Kidney capillary endothelial cell (primary cell): ENCODE data around the gene GAS2.
"Not testable (repeated sequence)": the region's sequence is repeated elsewhere in the genome, so short reads cannot be mapped to it uniquely, and the experiment has no call there.

ENCODE experiments used
- DNase-seq: peaks from one replicate; pipeline ENCODE4 v3.0.0-alpha.2; 2018; ENCODE audit warnings: low spot score

The GAS2 gene

DNA sequence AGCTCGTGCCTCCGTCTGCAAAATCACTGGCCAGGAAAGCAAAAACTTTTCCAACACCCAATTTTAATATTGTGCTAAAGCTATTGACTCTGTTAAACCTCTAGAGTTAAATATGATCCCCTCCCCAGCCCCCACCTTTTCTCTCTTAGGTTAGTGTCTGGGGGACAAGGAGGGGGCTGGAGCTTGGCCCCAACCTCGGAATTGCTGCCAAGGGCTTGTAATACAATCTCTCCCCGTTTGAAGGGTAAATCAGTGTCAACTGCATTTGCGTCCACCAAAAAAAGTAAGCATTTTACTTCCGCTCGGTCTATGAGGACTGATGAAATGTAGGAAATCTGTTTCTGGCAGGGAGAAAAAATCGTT is at the start of gene GAS2:
TSS of gene GAS2 (plus strand) at position 287 of the 363 bp plus-strand sequence. CDS start 8,259 bp downstream, outside the sequence.
- no peak for DNase-seq

DNA sequence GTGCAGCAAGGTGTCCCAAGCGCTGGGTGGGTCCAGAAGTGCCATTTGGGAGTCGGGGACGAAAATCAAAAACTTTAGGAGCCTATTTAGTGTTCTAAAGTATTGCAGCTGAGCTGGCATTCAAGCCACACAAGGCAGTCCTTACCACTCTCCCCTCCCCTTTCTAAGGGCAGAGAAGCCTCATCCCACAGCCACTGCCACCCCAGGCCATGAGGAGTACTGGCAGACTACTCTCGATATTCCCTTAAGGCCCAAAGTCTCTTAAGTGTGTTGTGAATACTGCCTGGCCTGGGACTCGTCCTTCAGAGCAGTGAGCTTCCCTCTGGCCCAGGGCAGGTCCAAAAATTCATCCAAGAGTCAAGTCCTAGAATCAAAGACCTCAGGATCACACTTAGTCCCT is 48.5 kb upstream of the GAS2 start:
- no peak for DNase-seq

DNA sequence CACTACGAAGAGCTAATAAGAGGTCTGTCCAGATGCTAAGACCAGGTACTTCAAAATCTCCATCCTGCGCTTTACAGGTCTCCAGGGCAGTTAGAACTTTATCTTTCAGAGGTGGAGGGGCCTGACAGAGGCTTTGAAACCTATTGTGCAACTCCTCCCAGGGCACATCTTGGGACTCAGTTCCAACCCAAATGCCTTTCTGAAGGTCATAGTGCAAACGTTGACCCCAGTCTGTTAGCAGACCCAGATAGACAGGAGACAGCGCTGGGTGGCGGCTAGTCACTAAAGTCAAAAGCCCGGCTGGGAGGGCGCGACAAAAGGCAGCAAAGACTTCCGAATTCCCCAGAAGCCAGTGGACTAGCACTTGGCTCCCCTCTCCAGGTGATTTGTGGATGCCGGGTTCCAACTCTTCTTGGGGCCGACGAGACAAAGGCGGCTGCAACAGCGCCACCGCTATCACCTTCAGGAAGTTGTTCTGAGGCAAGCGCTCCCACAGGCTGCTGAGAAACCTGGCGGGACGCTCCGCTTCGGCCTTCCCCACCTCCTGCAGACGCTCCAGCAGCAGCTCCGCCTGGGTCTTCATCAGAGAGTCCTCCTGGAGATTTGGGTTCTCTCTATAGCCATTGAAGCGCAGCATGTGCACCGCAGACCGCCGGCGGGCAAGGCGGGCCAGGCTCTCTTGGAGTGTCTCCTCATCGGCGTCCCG is 41.5 kb upstream of the GAS2 start:
- peak; percentile 48 for DNase-seq

DNA sequence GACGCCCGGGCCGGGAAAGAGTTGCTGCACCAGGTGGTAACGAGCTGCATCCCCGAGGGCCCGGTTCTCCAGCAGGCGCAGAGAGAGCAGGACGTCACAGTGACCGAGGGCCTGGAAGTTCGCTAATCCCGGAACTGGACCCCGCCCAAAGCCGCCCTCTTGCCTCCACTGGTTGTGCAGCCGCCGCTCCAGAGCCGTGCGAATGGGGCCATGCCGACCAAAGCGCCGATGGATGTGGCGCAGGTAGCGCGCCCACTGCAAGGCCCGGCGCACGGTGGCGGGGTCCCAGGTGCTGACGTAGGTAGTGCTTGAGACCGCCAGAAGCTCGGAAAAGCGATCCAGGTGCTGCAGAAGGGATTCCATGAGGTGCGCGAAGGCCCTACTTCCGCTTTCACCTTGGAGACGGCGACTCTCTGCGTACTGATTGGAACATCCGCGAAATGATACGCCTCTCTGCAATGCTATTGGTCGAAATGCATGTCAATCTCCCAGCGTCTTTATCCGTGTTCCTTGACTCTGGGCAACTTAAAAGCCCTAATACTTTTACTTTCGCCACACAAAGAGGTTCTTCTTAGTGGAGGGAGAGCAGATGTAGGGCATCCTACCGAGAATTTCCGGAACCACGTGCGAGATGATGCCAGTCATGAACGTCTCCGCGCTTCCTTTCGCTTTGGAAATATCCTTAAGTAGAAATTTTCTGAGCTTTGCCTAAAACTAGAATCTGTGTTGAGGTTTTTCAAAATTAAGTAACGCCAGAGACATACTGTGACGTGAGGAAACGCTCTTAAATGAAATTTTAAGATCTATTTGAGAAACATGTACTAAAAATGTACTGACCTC is 40.7 kb upstream of the GAS2 start, which contains the start of gene FANCF:
TSS of gene FANCF (minus strand) at position 376 of the 840 bp plus-strand sequence. CDS start at position 363, 13 bp downstream.
- DNase-seq = peak; percentile 95

DNA sequence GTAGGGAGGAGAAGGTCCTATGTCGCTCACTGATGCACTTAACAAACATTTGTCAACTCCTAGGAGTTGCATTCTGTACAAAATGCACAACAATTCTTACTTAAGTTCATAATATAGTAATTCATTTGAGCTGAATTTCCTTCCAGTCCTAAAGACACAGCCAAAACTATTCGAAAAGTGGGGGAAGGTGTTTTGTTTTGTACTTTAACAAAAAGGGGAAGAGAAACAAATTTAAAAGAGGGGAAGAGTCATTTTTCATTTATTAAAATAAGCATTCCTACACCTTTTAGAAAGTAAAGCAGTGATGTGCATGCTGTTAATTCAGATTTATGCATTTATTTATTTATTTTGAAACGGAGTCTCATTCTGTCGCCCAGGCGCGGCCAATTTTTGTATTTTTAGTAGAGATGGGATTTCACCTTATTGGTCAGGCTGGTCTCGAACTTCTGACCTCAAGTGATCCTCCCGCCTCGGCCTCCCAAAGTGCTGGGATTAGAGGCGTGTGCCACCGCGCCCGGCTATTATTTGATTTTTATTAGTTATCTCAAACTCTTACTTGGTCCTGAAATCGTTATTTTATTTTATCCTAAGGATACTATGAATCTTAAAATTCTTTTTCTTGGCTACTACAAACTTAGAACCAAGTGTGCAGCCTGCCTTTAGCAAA is 39.7 kb upstream of the GAS2 start:
- no peak for DNase-seq

DNA sequence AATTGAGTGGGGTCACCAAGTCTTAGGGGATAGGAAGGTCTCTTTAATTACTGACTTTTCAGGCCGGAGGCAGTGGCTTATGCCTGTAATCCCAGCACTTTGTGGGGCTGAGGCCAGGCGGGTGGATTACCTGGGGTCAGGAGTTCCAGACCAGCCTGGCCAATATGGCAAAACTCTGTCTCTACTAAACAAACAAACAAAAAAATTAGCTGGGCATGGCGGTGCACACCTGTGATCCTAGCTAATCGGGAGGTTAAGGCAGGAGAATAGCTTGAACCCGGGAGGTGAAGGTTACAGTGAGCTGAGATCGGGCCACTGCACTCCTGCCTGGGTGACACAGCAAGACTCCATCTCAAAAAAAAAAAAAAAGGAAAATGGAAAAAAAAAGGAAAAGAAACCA is 39.0 kb upstream of the GAS2 start:
- DNase-seq = no peak

DNA sequence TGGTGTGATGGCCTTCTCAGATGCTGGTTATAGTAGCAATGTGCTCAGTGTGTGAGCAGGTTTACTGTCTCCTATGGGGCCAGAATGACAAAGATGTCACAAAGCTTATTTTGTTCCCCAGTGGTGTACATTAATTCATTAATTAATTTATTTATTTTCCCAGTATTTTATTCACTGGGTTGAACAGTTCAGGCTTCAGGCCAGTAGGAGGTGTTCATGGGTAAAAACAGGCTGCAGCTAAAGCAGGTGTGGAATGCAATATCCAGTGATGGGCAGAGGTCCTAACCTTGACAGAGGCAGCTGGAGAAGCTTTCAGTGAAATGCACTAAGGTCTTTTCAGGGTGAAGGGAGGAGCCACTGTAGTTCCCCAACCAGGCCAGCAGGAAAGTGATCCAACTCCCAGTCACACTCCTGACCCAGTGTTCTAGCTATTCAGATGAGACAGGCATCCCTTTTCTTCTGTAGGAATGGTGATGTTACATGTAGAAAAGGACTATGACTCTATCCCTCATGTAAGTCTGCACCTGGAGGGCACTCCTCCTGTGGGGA is 33.0 kb upstream of the GAS2 start:
- DNase-seq = no peak

DNA sequence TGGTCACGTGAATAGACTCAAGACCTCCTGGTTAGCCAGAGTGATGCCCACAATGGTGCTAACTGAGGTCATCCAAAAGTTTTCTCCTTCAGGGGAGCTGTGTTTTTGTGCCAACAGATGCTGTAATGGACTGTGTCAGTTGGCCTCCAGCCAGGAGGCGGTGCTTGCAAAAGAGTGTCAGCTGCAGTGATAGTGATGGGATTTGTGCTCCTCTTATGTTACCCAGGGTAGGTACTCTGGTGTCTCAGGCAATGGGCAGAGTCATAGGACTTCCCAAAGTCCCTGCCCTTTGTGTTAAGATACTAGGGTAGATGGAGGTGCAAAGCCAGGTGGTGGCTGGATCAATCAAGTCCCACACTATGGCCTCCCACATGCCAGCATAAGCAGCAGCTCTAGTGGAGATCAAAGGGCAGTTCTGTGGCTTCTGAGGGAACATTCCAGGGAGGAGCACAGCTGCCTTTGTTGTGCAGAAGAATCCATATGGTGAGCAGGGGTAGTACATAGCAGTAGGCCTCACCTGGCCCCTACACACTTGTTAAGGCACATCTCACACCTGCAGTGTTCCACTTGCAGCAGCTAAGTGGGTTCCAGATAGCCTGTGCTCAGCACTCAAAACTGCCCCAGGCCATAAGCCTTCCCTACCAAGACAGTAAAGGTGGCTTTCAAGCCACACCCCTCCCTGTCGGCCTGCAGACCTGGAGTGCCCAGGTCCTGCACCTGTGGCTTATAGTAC is 31.3 kb upstream of the GAS2 start:
- no peak for DNase-seq

DNA sequence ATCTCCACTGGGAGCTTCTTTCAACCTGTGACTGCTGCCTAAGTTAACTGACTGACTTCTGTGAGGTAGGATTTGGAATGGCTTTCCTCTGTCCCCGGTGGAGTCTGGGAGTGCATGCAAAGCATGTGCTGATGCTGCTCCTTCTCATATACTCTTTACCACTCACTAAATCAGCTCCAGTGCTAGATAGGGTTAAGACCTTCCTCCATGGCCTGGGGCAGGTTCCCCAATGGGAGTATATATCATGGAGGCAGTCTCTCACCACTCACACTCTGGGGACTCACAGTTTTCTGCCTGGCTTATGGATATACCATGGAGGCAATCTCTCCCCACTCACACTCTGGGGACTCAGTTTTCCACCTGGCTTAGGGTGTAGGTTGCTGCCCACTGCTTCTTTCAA is 30.7 kb upstream of the GAS2 start:
- DNase-seq = no peak

DNA sequence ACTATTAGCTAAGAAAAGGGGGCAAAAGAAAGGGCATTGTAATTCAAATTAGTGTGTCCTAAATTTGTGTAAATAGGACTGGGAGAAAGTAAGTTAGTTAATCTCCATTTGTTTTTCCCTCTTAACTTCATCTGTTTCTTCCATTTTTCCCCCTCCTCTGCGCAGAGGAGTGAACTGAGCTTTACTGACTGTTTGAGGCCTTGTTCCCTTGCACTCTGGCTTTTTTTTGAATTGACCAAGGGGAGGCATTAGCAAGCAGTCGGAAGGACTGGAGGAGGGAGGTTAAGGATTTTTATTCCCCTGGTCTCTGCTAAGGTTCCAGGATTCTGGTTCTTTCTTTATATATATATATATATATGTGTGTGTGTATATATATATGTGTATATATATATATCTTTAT is 25.5 kb upstream of the GAS2 start:
- no peak for DNase-seq

DNA sequence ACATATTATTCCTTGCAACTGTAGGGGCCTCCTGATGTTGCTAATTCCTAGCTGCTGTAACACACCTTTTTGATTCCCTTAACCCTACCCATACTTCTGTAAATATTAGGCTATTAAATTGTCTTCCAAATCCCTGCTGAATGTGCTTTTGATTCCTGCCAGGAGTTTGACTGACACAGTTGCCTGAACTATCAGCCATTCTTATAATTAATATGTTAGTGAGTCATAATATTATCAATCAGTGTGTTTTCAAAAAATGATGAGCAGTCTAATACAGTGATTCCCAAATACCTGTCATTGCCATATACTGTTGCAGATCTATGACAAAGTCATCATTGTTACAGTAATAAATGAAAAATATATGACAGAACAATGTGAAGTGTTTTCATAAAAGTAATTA is 24.9 kb upstream of the GAS2 start:
- DNase-seq = no peak

DNA sequence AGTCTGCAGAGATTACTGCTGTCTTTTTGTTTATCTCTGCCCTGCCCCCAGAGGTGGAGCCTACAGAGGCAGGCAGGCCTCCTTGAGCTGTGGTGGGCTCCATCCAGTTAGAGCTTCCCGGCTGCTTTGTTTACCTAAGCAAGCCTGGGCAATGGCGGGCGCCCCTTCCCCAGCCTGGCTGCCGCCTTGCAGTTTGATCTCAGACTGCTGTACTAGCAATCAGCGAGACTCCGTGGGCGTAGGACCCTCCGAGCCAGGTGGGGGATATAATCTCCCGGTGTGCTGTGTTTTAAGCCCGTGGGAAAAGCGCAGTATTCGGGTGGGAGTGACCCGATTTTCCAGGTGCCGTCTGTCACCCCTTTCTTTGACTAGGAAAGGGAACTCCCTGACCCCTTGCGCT is 14.1 kb upstream of the GAS2 start:
- DNase-seq = not testable (repeated sequence)

DNA sequence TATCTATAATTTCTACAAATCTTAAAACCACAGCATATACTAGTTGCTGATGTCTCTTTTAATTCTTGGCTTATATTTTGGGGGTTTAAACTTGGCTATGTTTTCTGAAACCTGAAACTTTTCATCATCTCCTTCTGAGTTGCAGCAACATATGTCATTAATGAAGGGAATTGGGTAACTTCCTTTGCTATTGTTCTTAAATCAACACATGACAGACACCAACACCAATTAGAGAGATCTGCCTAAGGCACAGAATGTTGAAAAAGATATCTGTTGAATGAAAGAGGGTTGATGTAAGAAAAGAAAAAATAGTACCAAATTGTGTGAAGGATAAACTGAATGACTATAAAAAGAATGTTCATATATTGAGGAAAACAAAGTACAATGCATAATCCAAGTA is 10.3 kb upstream of the GAS2 start:
- DNase-seq = no peak

DNA sequence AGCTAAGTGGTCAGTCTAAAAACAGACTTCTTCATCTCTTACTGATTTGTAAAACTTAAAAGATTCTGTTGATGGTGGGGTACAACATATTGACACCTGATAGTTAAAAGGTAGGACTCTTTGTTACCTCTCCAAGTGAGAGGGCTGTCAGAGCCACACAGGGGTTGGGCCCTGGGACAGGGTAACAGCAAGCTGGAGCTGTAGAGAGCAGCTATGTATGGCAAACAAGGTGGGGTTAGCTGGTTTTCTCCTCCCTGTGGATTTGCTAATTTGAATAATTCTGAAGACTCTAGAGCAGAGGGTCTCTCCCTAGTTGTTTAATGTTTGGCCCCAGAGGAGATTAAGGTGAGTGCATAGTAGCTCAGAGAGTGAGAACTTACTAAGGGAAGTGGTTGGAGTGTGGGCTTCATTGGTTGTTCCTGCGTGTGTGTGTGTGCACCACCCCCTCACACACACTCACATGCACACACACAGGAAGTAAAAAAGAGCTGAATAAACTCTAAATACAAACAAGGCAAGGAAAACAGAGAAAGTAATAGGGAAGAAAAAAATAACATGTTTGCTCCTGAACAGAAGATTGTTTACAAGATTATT is 9.2 kb upstream of the GAS2 start:
- no peak for DNase-seq

DNA sequence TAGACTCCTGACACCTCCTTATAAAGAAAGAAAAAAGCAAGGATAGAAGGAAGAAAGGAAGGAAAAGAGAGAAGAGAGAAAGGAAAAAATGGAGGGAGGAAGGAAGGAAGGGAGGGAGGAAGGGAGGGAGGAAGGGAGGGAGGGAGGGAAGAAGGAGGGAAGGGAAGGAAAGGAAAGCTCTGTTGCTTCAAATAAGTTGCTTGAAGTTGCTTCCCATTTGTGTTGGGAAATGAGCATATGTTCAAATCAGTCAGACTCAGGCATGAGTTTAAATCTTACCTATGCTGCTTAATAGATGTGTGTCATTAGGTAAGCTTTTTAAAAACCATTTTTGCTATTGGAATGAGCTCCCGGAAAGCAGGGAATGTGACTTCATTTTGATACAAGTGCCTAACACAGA is 6.6 kb upstream of the GAS2 start:
- no peak for DNase-seq

DNA sequence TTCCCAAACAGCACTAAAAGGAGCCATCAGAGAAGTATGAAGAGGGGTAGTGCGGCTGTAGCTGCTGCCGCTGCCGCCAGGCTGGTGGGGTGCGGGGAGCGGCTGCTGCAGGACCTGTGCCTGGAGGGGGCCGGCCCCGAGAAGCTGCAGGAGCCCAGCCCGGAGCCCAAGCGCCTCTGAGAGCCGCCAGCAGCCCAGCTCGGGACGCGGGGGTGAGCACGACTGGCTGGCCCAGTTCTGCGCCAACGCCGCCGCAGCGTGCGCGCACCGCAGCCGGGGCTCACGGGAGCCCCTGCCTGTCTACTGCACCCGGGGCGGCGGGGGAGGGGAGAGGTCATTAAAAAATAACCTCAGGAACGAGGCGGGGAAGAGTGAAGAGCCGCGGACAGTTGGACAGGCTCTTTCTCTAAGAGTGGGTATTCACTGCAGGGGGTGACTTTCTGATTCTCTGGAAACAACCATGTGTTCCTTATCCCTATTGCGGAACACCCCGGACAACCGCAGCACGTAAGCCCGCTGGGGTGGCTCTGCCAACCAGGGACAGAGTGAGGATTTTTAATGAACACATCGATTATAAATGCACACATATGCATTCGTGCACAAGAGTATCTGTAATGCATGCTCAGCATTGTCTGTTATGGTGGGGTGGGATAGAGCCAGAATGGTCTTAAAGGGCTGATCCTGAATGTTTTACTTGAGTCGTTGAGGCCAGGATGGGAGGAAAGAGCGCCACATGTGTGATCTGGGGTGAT is 453 bp downstream of the GAS2 start:
- peak; percentile 7 for DNase-seq

DNA sequence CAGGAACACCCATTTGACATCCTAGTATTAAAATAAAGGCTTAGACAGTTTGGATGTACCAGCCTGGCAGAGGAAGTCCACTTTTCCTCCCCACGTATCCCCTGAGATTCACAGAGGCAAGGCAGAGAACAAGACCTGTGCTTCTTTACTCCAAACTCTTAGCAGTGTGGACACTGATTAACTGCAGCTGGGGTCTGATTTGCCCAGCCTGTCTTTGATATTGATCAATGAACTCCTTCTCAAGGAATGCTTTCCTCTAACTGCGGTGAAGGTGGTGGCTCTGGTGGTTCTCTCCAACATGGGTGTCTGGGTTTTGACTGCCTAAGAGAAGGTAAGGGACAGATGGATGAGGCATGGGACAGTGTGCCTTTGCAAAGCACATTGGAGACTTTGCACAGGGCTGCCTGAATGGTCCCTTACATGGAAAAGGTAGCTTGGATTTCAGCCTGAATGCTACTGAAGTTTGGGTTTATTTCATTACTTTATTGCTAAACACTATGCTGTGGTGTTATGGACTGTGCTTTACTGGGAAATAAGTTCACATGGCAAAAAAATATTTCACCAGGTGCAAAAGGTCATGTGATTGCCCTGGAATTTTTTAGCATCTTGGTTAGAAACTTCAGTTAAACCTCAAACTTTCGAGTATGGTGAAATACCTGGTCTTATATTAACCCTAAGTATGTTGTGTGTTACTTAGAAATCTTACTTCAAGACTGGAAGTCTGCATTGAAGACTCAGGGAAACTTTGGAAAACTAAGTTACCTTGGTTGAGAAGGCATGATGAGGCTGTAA is 1.8 kb downstream of the GAS2 start:
- no peak for DNase-seq

DNA sequence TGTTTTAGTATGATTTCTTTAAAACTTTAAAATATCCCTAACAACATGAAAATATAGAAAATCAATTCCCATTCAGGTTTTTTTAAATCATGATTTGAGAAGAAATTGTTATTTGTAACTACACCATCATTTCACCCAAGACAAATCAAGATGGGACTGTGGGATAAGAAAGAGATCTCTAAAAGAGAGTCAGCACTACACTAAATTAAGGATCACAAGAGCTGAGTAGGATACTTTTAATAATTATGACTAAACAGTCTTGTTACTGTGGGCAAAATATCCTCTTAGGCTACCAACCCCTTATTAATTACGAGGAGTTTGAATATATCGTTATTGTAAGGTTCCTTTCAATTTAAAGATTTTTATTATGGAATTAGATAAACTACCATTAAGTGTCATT is 3.0 kb downstream of the GAS2 start:
- no peak for DNase-seq

DNA sequence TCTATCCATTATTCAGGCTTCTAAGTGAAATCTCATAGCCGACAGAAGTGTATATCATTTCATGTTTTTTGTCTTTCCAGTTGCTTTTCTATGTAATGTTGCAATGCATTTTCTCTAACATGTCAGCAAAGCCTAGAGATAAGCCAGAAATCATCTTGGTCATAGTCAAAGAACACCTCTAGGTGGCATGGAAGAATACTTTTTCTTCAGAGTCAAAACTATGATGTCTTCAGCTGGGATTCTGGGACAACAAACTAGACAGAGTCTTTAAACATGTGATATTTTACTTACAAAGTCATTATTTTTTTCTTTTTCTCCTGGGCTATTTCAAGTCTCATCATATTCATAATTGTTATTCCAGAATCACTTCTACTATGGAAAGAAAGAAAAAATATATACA is 4.4 kb downstream of the GAS2 start:
- peak; percentile 26 for DNase-seq

DNA sequence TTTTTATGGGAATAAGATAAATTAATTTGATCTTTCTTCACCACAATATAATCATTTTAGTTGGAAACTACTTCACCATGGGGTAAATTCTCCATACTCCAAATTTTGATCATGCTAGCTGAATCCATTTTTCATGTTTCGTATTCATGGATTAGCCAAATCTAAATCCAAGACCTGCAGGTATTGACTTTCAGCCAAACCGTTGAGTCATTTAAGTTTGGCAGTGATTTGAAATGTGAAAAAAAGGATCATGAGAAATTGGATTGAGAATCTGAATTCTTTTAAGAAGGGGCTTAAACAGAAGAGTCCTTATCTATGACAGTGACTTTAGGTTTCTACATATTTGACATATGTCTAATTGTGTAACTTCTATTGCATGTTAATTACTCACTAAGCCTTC is 5.3 kb downstream of the GAS2 start:
- DNase-seq = no peak
